Forelimb muscle (tissue), 1 donor: ENCODE data around the gene NTHL1. TPM values are rescaled to one million over a fixed set of nuclear protein-coding genes. Genes with fewer than 3 reads are reported as not detected.

Experiments used
- DNase-seq: peaks from one replicate; pipeline ENCODE4 v3.0.0-alpha.2; 2013; ENCODE audit warnings: low read depth
- polyA plus RNA-seq: library from polyadenylated mRNA; unstranded; fragments of 120-200 nt; gene quantifications from one replicate; pipeline ENCODE4 v1.2.1, GENCODE V29; 2013; ENCODE audit not compliant: insufficient read length

Gene NTHL1
- polyA plus RNA-seq, 1 donor, result 11.2 TPM

DNA sequence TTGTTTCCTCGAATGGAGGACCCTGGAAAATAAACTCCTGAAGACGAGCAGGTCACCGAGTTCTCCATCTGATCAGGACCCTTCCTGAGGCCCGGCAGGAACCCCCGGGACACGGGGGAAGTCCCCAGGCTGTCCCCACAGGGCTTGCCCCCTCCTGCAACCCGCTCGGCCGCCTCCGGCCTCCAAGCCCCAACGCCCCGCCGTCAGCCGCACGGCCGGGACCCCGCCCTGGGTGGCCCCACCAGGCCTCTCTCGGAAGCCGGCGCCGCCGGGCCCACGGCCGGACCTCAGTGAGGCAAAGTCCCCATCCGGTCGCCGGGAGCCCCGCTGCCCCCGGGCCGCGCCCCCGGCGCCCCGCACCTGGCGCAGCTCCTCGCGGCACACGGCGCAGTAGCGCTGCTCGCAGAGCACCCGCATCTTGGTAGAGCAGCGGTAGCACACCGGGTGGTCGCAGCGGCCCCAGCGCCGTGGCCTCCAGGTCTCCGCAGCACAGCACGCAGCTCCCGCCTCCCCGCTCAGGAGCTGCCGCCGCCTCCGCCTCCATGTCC is 38.4 kb downstream of the NTHL1 start:
- DNase-seq, result no peak

DNA sequence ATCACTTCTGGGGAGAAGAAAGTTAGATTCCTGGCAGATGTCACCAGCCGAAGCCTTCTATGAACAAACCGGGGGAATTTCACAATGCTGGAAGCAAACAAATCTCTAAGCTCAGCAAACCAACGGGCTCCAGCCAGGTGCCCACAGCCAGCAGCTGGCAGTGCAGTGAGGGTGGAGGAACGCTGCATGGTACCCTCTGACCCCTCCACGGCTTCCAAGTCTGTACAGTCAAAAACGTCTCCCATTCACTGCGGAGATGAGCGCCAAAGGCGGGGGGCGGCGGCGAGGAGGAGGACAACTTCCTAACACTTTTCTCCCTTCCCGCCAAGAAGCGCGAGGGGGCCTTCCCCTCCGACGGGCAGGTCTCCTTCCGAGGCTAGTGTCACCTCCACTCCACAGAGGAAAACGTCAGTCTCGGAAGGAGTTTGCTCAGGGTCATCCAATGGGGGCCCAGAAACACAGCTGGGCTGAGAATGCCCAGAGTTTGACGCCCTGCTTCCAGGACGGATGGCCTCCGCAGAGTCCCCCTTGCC is 38.9 kb downstream of the NTHL1 start:
- no peak for DNase-seq

DNA sequence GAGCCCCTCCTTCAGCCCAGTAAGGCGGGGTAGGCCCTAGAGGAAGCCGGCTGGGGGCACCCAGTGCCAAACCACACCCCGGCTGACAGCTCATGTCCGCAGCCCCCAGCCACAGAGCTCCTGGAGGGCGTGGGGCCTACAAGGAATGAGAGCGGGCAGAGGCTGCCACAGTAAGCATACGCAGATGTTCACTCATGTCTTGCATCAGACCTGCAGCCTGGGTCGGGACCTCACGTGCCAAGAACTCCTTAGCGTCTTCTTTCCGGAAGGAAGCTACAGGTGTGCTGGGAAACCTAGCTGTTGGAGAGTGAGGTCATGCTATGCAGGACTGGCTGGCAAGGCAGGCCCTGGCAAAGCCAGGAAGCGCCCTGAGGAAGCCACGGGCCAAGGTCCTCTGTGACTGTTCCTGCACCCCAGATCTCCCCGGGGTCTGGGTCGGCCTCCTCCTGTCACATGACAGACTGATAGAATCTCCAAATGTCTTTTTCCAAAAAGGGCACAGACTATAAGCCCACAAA is 39.6 kb downstream of the NTHL1 start:
- DNase-seq, result no peak

DNA sequence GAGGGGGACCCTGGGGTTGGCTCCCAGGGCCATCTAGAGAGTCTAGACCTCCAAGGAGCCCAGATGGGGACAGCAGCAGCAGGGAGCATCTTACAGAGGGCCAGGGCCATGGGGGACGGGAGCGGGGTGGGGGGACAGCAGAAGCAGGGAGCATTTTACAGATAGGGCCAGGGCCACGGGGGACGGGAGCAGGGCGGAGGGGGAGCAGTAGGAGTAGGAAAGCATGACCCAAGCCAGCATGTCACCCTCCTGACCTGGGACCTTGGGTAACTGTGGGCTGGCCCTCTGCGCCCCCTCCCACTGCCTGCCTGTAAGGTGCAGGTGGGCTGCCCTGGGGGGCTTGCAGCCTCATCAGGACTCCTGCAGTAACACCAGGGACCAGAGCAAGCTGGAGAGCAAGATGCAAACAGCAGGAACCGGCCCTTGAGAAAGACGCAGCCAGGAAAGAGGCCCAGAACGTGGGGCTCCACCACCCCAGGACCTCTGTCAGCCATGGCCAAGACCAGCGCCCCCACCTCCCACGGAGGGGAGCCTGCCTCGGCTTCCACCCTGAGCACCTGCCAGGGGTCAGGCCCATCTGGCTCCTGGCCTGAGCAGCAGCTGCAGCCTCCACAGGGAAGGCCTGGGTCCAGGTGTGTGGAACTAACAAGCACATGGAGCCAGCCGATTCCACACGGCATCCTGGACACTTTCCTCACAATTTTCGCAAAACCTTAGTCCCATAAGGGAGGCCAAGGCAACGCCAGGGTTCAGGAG is 40.4 kb downstream of the NTHL1 start:
- DNase-seq, result no peak

DNA sequence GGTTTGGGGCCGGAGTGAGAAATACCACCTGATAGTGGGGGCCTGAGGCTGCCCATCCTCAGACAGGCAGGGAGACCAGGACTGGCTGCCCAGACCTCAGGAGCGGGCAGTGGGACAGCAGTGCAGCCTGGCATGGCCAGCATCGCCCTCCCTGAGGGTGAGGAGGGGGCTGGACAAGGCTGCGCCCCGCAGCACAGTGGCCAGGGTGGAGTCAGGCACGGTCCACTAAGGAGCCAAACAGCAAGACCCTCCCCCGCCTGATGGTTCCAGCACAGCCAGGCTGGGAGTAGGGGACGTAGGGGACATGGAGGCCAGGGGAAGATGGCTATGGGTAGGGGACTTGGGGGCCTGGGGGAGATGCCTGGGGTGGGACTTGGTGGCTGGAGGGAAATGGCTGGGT is 41.3 kb downstream of the NTHL1 start:
- no peak for DNase-seq

DNA sequence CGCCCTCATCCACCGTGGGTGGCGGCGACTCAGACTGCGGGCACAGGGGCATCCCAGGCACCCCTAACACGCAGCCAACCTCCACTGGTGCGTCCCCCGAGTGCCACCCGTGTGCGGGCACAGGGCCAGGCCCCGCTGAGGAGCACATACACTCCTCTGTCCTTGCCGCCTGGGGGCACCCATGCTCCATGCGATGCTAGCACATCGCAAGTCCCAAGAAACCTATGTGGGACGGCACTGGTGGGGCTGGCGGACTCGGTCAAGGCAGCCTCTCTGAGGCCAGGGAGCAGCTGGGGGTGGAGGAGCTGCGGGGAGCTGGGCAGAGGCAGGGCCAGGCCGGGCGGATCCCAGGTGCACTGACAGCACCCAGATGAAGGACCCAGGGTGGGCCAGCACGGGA is 42.0 kb downstream of the NTHL1 start:
- no peak for DNase-seq

DNA sequence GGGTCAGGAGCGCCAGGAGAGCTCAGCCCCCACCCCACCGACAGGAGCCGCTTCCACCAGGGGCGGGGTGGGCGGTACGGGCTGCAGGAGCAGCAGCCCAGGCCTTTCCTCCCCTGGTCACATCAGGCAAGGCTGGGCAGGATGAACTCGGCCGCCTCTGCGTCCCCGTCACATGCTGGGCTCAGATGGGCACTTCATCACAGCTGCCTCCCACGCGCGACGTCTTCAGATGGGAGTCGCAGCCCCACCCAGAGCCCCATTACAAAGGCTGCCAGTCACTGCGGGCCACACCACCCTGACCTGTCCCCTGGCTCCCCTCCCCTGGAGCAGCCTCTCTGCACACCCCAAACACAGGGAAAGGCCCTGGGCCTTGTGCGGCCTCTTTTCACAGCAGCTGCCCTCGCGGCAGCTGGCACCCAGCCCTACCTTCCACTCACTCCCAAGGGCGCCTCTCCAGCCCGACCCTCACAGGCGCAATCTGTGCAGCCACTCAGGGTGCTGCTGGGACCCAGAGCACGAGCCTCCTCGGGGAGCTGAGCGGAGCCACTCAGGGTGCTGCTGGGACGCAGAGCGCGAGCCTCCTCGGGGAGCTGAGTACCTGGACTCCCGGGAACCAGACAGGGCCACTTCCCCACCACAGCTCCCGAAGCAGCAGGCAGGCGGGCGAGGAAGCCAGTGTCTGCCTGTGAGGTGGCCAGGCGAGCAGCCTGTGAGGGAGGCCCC is 42.7 kb downstream of the NTHL1 start:
- no peak for DNase-seq

DNA sequence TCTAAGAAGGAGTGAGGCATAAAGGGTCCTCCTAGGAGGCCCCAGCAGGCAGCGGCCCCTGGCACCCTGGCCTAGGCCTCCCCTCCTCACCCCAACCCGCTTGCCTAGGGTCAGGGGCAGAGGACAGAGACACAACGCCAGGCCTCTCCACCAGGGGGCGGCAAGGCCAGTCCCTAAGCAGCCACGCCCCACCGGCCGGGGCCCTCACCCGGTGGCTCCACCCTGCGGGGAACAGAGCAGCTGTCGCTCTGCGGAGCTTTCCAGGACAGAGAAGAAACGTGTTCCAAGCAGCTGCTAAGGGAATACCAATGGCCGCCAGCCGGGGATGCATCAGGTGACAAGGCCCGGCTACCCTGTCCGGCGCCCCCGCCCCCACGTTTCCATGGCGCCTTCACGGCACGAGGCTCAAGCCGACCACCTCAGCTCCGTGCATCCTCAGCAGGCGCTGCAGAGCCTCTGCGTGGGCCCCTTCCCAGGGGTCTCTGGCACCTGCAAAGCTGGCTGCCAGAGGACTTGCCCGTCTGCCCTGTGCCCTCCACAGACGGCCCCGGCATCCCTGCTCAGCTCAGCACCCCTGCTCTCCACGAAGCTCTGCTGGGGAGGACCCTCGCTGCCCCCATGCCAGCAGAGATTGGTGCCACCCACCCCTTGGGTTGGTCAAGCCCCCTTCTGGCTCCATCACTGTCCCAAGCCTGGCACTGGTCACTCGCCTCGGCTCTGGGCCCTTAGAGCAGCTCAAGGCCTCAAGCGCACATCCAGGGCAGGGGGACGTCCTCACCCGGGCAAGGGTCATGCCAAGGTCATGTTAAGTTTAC is 43.6 kb downstream of the NTHL1 start:
- peak; percentile 39 for DNase-seq

DNA sequence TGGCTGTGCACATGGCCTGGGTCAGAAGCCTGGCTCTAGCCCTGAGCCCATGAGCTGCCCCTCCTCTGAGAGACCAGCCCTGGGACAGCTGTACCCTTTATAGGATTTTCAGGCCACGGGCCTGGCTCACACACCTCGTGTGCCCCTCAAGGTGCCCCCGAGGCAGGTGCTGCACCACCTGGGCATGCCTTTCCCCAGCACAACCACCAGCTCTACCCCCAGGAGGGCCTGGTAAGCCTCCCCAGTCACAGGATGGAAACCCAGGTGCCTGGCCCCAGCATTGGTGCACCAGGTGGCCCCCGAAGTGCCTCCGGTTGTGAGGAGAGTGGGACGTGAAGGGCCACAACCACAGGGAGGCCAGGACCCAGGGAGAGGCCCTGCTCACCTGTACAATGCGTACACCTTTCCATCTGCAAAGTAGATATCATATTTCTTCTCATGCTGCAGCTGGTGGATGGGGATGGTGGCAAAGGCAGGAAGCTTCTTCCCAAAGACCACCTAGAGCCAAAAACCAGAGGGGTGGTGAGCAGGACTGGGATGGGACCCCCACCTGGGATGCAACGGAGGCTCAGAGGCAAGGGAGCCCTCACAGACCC is 44.3 kb downstream of the NTHL1 start:
- DNase-seq, result no peak

DNA sequence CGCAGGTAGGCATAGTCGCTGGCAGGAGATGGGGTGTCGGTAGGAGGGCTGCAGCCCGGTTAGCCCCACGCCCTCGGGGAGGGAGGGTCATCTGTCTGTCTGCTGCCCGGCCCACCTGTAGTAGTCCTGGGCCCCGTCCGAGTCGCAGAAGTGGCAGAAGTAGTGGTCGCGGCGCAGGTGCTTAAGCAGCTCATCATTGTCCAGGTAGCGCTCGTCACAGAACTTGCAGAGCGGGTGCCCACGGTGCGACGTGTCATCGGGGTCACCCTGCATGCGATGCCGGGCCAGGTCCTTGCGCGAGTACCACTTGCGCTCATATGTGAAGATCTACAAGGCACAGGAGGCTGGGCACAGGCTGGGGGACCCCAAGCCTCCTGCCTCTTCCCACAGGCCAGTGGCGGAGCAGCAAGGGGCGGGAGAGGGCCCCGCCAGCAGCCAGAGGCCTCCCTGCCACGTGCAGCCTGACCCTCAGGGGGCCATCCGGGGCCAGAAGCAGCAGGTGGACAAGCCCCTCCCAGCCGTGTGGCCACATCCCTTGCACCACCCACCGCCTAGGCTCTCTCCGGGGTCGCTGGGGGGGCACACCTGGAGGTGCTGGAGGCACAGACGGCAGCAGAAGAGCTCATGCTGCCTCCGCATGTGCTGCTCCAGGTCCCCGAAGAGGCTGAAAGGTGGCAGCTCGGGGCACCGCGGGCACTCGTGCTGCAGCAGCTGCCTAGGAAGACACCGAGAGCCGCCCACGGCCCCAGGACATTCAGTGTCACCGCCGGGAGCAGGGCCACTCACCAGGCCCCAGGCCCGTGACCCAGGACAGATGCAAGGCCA is 45.0 kb downstream of the NTHL1 start:
- DNase-seq, result no peak

DNA sequence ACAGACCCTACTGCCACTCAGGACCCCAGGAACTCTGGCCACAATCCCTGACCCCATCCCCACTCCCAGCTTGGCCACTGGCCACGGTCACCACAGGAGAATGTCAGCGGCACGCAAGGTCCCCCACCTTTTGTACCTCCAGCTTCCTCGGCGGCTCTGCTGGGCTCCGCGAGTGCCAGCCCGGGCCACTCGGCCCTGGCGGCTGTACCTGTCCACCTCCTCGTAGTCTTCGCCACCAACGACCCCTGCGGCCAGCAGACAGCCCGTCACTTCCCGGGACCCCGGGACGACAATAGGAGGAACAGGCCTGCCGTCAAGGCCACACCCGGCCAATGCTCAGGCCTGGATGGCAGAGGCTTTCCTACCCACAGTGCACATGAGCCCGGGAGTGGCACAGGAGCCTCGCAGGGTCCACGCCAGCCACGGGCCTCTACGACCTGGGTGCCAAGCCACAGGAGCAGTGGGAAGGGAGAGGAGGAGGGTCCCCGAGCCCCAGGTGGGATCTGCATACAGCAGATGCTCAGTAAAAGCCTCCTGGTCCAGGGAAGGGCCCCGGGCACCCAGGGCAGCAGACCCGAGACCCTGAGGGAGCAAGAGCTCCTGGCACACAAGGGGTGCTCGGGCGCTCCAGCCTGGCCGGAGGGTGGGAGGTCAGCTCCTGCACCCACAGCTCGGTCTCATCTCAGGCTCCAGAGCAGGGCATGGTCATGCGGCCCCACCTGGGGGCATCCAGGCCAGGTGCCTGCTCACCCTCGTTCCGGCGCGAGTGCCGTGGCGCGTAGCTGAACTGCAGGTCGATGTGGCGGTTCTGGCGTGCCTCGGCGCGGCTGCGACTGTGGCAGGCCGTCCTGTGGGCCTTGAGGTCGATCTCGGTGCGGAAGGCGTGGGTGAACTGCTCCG is 45.9 kb downstream of the NTHL1 start:
- no peak for DNase-seq

DNA sequence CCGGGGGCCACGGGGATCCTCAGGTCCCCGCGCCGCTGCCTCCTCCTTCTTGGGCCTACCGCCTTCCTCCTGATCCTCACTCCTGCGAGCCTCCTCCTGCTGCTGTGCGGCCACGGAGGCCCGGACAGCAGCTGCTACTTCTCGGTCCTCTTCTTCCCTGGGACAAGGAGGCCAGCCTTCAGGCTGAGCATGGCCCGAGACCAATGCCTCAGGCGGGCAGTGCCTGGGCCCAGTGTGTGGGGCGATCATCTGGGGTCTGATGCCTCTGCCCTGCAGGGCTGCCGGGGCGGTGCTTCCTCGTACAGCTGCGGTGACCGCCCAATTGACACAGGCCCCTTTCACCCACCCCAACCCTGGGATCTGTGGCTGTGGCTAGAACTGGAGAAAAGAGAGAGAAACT is 46.6 kb downstream of the NTHL1 start:
- no peak for DNase-seq

DNA sequence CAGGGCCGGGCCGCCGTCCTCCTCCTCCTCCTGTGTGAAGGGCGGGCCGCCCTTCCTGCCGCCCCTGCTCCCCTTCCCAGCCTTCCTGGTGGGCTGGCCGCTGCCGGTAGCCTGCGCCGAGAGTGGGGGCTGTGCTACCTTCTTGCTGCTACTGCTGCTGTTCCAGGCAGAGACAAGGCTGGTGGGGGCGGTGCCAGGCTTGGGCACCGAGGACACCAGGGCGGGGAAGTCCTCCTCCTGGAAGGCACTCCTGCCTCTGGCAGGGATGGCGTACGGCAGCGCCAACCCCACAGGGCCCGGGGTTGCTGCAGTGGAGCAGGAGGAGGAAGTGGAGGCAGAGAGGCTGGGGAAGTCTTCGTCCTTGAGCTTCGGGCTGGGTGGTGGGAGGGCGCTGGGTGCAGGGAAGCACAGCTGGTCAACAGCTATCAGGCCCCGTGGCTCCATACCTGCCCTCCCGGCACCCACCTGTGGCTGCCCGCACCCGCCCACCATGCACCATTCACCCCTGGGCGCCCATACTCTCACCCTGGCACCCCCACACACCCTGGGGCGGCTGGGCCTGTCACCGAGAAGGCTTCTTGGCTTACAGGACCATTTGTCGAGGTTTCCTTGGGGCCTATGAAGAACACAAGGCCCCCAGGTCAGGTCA is 47.6 kb downstream of the NTHL1 start:
- DNase-seq, result no peak

DNA sequence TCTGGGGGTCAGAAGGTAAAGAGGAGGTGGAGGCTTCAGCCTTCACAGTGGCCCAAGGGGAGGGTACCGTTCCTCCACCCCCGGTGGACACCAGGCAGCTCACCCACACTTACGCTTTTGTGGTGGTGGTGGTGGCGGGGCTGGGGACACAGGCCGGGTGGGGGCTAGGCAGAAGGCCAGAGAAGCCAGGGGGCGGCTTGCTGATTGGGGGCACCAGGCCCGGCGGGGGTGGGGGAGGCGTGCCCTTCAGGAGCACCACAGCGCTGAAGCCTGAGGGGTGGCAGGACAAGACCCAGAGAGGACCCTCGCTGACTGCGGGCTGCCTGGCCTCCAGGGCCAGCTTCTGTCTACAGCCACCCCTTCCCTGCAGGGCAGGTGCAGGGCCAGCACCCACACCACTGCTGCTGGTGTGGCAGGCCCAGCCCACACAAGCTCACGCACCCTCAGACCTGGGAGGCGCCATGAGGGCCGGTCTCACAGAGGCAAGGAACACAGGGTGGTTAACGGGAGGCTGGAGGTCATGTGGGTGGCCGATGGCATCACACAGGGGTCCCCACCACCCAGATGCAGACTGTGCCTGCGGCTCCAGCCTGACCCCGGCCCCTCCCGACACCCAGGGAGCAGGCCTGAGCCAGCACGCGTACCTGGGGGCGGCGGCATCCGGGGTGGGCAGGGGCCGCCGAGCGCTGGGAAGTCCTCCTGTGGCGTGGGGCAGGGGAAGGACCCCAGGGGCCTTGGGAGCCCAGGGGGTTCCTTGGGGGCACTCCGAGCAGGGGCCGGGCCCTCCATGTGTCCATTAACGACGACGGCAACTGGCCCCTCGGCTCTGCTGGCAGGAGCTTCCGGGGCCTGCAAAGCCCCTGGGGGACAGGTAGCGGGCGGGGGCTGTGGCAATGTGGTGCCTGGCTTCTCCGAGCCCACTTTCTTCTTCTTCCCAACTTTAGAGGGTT is 48.5 kb downstream of the NTHL1 start:
- no peak for DNase-seq

DNA sequence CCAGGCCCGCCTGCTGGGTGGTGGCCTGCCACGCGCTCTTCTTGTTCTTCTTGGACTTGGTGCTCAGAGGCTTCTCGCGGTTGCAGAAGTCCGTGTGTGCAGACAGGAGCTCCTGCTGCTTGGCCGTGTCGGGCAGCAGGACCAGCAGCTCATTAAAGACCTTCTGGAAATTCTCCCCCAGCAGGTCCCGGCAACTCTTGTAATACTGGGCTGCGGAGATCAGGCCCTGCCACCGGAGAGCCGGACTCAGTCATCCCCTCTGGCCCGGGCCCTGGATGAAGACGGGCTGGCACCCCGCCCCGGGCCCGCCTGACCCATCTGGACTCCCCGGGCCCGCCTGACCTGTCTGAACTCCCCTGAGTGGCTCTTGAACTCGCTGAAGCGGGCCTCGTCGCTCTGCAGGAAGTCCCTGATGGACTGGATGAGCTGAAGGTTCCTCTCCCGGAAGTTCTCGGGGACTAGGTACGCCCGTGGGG is 49.2 kb downstream of the NTHL1 start:
- no peak for DNase-seq

DNA sequence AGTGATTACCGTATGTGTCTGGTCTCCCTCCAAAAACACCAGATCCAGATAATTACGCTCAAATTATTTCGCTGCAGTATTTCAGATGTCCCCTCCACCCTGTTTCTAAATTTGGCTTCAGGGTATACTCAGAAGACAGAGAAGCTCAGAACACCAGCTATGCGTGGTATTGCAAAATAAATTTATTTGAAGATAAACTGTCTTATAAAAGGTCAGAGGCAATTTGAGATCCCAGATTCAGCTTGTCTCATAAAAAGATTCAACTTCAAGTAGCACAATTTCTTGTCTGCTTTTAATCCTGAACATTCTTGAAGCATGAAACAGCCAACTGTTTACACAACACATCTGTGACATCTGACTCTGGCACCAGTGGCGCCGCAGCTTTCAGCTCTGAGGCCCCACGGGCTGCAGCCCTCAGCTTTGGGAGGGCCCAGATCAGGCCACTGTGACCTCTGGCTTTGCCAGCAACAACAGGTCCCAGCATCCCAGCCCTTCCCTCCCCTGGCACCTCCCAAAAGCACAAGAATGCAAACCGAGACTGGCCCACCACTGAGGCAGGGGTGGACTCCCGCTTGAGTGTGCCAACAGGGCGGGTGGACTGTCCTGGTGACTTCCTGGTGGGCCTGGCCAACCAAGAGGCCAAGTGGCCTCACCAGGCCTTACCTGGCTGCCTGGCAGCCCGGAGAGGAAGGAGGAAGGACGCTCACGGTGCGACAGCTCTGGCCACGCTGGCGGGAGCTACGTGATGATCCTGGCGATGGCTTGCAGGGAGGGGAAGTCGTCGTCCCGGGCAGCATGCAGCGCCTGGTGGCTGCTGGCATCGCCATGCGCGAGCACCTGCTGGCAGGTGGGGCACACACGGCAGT is 49.9 kb downstream of the NTHL1 start:
- no peak for DNase-seq

DNA sequence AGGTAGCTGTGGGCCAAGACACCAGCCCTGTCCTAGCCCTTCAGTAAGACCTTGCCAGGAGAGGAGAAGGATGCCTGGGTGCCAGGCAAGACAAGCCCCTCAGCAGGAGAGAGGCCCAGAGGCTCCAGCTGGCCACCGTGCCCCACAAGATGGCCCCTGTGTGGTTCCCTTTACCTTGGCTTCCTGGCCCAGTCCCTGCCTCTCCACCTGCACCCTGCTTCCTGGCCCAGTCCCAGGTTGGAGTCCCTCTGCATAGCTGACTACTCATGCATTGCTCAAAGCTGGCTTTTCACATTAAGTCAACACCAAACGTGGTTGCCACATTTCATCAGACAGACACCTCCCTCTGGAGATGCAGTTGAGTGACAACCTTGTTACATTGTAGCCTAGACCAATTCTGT is 53.9 kb downstream of the NTHL1 start:
- DNase-seq, result no peak
